ENCODE data around the gene NT5E.

GRCh38 chr6:85479208-85479607 lies 29.3 kb downstream of the NT5E start:
- TF ChIP-seq, protein P1, sequence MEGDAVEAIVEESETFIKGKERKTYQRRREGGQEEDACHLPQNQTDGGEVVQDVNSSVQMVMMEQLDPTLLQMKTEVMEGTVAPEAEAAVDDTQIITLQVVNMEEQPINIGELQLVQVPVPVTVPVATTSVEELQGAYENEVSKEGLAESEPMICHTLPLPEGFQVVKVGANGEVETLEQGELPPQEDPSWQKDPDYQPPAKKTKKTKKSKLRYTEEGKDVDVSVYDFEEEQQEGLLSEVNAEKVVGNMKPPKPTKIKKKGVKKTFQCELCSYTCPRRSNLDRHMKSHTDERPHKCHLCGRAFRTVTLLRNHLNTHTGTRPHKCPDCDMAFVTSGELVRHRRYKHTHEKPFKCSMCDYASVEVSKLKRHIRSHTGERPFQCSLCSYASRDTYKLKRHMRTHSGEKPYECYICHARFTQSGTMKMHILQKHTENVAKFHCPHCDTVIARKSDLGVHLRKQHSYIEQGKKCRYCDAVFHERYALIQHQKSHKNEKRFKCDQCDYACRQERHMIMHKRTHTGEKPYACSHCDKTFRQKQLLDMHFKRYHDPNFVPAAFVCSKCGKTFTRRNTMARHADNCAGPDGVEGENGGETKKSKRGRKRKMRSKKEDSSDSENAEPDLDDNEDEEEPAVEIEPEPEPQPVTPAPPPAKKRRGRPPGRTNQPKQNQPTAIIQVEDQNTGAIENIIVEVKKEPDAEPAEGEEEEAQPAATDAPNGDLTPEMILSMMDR (IDR thresholded peaks at IDR 0.05; ENCODE audit: insufficient read depth, low read length, poor library complexity, severe bottlenecking), result no peak
- no peak for TF ChIP-seq EZH2phosphoT487 (conservative IDR thresholded peaks at IDR 0.05; ENCODE audit: low read length)
